Nephron progenitor cell (in vitro differentiated cells): ENCODE measurements around the gene JUND.

ENCODE experiments used
- DNase-seq: peaks from one replicate; pipeline ENCODE4 v3.0.0; 2021
- H3K27ac Mint-ChIP-seq: 2 replicates; pipeline ENCODE4 v1.8.0; 2021; ENCODE audit warnings: mild to moderate bottlenecking, moderate library complexity, mixed read lengths
- H3K27me3 Mint-ChIP-seq: 2 replicates; pipeline ENCODE4 v1.8.0; 2021; ENCODE audit warnings: mild to moderate bottlenecking, low read depth, mixed read lengths; ENCODE audit not compliant: poor library complexity
- H3K36me3 Mint-ChIP-seq: 2 replicates; pipeline ENCODE4 v1.8.0; 2021; ENCODE audit warnings: low read depth, mixed read lengths
- H3K4me1 Mint-ChIP-seq: 2 replicates; pipeline ENCODE4 v1.8.0; 2021; ENCODE audit warnings: mixed read lengths
- H3K4me3 Mint-ChIP-seq: 2 replicates; pipeline ENCODE4 v1.8.0; 2021; ENCODE audit warnings: mild to moderate bottlenecking, moderate library complexity, mixed read lengths
- H3K9me3 Mint-ChIP-seq: 2 replicates; pipeline ENCODE4 v1.8.0; 2021; ENCODE audit warnings: mild to moderate bottlenecking, moderate library complexity, mixed read lengths
- TF ChIP-seq, protein P1 (sequence below): fragments of 200-600 bp; sonication (generic); IDR thresholded peaks from 2 replicates; pipeline ENCODE4 v1.5.0; 2021; ENCODE audit warnings: antibody characterized with exemption

Gene JUND

GRCh38 chr19:18261474-18261873, 19.9 kb downstream of the JUND start:
- H3K27ac Mint-ChIP-seq, result no peak overlapping the region
- H3K27me3 Mint-ChIP-seq, result peaks cover 7% of the 10 kb centered on the region
- H3K4me3 Mint-ChIP-seq, result no peak overlapping the region
- H3K9me3 Mint-ChIP-seq, result no peaks in the 10 kb centered on the region
- H3K4me1 Mint-ChIP-seq, result no peaks in the 10 kb centered on the region
- DNase-seq, result no peak
- TF ChIP-seq, protein P1, sequence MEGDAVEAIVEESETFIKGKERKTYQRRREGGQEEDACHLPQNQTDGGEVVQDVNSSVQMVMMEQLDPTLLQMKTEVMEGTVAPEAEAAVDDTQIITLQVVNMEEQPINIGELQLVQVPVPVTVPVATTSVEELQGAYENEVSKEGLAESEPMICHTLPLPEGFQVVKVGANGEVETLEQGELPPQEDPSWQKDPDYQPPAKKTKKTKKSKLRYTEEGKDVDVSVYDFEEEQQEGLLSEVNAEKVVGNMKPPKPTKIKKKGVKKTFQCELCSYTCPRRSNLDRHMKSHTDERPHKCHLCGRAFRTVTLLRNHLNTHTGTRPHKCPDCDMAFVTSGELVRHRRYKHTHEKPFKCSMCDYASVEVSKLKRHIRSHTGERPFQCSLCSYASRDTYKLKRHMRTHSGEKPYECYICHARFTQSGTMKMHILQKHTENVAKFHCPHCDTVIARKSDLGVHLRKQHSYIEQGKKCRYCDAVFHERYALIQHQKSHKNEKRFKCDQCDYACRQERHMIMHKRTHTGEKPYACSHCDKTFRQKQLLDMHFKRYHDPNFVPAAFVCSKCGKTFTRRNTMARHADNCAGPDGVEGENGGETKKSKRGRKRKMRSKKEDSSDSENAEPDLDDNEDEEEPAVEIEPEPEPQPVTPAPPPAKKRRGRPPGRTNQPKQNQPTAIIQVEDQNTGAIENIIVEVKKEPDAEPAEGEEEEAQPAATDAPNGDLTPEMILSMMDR, result no peak
- H3K36me3 Mint-ChIP-seq, result peaks cover 7% of the 10 kb centered on the region

GRCh38 chr19:18259893-18260292, 21.5 kb downstream of the JUND start:
- Mint-ChIP-seq H3K27ac (no peak overlapping the region), H3K4me1 (no peaks in the 10 kb centered on the region), H3K36me3 (no peaks in the 10 kb centered on the region), H3K4me3 (no peak overlapping the region), H3K9me3 (no peaks in the 10 kb centered on the region), H3K27me3 (peaks cover 21% of the 10 kb centered on the region)
- TF ChIP-seq, protein P1, result no peak
- DNase-seq, result no peak

DNA sequence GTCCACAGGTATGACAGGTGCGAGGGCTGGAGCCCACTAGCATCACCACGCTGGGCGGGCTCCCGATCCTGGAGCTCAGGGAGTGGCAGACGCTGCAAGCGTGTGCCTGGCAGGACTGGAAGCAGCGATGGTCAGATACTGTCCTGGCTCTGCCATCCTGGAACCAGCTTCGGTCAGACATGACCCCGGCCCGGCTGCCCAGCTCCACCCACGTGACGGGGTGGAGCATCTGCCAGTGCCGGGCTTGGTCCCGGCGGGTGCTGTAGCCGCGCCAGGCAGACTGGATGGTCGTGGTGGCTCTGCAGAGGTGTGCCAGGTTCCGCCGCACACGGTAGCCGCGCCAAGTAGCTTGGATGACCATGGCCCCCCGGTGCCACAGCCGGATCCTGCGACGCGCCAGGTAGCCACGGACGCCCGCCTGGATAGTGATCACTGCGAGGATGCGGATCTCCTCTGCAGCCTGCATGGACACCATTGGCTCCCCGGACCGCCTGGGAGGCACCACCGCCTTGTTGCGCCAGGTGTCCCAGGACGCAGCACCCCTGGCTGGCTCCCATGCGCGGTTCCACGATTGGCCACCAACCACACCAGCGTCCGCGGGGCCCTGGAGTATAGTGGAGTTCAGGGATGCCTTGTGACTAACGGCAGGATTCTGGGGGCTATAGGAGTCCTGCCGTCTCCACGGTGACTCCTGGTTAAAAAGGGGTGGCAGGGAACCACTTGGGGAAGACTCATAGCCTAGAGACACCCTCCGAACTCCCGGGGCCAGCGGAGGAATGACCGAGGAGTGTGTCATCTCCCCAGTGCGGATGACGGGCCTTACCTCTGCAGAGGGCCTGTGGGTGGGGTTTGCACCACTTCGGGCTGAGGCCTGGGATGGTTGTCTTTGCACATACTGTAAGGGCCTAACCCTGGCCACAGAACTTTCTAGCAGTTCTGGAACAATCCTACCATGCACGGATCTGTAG, 23.6 kb downstream of the JUND start:
- Mint-ChIP-seq H3K4me1 (no peaks in the 10 kb centered on the region), H3K27ac (no peak overlapping the region), H3K9me3 (no peaks in the 10 kb centered on the region), H3K4me3 (no peak overlapping the region), H3K27me3 (peaks cover 42% of the 10 kb centered on the region), H3K36me3 (no peaks in the 10 kb centered on the region)
- DNase-seq, result no peak
- TF ChIP-seq, protein P1, result no peak

DNA sequence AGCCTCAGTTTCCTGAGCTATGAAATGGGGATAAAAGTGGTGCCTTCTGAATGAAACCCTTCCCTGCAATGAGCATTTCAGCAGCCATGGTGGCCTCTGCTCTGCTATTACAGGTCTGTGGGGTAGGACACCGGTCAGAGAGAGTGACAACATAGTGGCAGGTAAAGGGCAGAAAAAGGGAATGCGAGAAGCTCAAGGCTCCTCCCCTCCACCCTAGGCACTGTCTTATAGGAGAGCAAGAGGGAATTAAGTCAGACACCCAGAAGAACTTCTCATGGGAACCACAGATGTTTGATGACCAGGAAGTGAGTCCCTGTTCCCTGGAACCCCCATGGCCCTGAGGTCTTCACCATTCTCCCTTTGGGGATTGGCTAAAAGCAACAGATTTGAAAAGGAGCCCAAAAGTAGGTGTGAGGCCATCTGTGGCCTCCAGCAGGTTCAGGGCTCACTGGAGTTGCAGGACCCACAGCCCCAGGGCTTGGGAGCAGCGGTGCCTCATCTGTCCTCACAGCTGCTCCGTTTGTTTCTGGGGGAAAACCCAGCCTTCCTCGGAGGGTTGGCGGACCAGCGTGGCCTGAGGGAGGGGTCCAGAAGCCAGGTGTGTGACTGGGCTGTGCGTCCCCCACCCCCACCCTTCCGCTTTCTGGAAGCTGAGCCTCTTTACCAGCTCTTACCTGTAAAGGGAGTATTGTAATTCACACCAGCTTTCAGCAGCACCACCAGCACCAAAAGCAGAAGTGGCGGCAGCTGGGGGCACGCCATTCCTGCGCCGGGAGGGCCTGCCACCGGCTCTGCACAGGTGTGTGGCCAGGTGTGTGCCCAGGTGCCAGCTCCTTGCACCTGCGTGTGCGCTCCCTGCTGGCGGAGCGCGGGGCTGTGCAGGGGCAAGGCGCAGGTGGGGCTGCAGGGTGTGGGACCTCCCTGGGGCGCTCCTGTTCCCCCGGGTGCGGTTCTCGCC, 26.6 kb downstream of the JUND start:
- Mint-ChIP-seq H3K27ac (no peak overlapping the region), H3K4me3 (no peak overlapping the region)
- DNase-seq, result no peak

DNA sequence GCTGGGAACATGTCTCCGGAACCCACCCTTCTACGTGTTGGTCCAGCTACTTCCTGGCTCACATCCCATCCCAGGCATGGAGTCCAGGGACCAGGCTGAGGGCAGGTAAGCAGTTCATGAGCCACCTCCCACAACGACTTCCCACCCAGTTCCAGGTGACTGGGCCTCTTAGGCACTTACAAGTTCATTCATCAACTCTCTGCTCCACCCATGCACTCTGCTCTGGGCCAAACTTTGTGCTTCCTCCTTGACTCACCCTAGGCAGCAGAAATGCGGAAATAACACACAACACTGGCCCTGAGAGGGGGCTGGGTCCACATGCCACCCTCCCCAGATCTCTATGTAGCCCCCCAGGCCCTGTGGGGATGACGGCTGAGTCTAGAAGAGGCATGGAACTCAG, 27.7 kb downstream of the JUND start:
- Mint-ChIP-seq H3K4me3 (no peak overlapping the region), H3K27ac (no peak overlapping the region), H3K9me3 (no peaks in the 10 kb centered on the region), H3K36me3 (no peaks in the 10 kb centered on the region), H3K27me3 (peaks cover 62% of the 10 kb centered on the region), H3K4me1 (no peaks in the 10 kb centered on the region)
- TF ChIP-seq, protein P1, result no peak
- no peak for DNase-seq

More for the DNA sequence above, 26.6 kb downstream of the JUND start:
- TF ChIP-seq, protein P1, result no peak
- Mint-ChIP-seq H3K4me1 (no peaks in the 10 kb centered on the region), H3K9me3 (no peaks in the 10 kb centered on the region), H3K27me3 (peaks cover 56% of the 10 kb centered on the region), H3K36me3 (no peaks in the 10 kb centered on the region)
